Fibroblast of pulmonary artery (primary cell): ENCODE data around the gene LMNA.
"Not testable (repeated sequence)": the region's sequence is repeated elsewhere in the genome, so short reads cannot be mapped to it uniquely, and the experiment has no call there.

Experiments used
- DNase-seq: peaks from one replicate; pipeline ENCODE4 v3.0.0-alpha.2; 2010; ENCODE audit warnings: low read depth
- H3K4me3 ChIP-seq: replicated peaks from 2 replicates; pipeline ENCODE4 v1.5.1; 2011; ENCODE audit warnings: low read depth, mild to moderate bottlenecking, control low read depth, low read length, moderate library complexity
- TF ChIP-seq, protein P1 (sequence below): IDR thresholded peaks from 2 replicates; pipeline ENCODE4 v1.5.1; 2011; ENCODE audit warnings: mild to moderate bottlenecking, control low read depth, low read length, inconsistent platforms; ENCODE audit errors: missing control alignments

LMNA gene

DNA sequence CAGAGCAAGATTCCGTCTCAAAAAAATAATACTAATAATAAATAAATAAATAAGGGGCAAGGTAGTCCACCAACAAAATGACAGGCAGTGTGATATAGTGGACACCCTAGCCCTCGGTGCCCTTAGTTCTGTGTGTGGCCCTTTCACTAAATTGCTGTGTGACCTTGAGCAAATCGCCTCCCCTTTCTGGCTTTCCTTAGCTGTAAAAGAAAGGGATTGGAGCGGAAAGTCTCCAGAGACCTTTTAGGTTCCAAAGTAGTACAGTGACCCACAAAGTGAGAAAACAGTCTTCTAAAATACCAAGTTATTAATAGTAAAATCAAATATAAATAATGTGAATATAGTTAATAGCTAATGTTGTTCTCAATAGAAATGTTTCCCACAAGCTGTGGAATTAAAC lies 7.6 kb downstream of the LMNA start:
- peak overlapping the region; percentile 41 for H3K4me3 ChIP-seq
- DNase-seq: no peak
- TF ChIP-seq, protein P1, sequence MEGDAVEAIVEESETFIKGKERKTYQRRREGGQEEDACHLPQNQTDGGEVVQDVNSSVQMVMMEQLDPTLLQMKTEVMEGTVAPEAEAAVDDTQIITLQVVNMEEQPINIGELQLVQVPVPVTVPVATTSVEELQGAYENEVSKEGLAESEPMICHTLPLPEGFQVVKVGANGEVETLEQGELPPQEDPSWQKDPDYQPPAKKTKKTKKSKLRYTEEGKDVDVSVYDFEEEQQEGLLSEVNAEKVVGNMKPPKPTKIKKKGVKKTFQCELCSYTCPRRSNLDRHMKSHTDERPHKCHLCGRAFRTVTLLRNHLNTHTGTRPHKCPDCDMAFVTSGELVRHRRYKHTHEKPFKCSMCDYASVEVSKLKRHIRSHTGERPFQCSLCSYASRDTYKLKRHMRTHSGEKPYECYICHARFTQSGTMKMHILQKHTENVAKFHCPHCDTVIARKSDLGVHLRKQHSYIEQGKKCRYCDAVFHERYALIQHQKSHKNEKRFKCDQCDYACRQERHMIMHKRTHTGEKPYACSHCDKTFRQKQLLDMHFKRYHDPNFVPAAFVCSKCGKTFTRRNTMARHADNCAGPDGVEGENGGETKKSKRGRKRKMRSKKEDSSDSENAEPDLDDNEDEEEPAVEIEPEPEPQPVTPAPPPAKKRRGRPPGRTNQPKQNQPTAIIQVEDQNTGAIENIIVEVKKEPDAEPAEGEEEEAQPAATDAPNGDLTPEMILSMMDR: no peak

DNA sequence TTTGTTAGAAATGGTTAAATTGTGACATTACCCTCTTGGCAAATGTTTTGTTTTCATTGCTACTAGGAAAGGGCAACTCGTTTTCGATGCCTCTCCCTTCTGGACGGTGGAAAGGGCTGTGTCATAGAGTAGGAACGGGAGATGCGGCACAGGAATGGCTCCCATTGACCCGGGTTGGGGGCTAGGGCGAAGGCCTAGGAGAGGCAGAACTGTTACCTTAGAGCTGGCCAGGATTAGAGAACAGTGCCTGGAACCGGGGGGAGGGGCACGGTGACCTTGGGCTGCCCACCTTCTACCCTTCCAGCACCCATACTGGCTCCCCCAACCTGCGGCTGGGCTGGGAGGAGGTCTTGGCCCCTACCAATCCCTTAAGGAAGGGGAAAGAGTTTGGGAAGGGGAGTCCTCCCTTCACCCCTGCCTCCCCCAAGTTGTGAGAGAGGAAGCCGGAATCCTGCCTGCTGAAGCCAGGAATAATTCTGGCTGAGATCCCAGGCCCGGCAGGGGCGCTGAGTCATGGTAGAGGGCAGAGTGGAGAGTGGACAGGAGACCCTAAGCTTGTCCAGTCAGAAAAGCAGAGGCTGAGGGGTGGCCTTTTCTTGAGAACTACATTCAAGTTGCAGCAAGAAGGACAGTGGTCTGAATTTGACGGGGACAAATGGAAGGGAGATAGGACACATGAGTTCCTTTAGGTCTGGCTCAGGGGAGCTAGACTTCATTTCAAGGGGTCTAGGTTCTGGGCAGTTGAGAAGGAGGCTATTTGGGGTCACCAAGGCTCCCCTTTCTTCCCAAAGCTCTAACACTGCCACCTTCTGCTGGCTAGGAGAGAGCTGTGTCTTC lies 8.2 kb downstream of the LMNA start:
- DNase-seq: peak; percentile 92
- H3K4me3 ChIP-seq: peak overlapping the region; percentile 41
- TF ChIP-seq, protein P1: no peak

DNA sequence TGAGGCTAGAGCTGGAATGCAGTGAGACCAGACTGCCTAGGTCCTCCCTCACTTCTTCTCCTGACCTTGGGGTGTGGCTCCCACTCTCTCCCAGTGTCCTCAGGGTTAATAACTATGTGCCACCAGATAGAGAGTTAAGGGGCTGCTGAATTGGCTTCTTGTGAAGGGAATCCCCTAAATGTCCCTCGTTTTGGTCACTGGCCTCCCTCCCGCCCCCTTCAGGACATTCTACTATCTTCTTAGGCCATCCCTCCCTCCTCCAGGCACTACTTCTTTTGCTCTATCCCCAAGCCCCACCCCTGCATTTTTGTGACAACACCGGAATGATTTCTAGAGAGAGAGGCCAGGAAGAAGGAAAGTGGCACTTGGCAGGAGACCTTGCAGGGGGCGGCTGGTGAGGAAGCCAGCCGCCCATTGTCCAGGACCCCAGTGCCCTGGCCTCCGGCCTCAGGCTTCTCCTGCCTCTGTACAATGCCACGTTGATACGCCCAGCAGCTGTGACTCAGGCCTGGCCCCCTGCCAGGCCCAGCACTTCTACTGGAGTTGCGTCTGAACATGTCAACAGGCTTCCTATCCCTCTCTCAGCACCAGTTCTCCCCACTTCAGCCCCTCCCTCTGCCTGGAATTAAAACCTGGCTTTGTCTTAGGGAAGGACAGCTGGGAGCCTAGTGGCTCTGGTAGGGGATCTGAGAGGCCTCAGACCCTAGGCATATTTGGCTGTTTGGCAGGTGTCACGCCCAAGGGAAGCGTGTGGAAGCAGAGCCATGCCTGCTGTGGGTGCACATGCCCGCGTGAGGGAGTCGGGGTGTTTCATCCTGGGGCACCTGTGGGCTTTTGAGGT lies 9.1 kb downstream of the LMNA start:
- DNase-seq: peak; percentile 98
- TF ChIP-seq, protein P1: peak; percentile 36
- H3K4me3 ChIP-seq: peak overlapping the region; percentile 41

DNA sequence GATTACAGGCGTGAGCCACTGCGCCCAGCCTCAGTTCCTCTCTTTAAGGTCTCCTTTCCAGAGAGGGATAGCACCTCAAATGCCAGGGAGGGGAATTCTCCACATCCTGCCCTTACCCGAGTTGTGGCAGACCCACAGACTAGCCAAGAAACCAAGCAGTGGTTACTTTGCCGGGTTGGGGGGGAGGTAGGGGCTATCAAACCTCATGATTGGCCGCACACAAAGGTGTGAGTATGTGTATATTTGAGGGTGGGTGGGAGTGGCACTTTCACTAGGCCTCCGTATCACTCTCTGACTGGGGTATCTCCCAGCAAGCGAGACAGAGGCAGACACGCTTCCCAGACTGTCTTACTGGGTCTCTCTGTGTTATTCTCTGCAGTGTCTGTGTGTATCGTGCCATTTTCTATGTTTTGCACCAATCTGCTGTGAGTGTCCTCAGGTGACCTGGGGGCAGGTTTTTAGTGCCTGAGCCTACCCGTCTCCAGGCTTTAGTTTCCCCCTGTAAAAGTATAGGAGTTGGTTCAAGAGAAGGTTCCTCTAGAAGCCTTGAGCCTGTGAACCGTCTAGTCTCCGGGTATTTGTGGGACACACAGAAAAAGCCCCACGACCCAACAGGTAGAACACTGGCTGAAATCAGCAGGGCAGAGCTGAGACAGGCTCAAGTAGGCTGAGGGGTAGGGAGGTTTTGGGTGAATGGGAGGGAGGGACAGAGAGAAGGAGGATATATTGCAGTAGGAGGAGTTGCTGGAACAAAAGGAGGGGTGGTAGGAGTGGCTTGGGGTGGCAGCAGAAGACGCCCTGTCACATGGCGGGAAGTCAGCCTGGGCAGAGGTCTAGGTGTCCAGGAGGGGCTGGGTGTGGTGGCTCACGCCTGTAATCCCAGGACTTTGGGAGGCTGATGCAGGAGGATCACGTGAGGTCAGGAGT lies 10.3 kb downstream of the LMNA start:
- H3K4me3 ChIP-seq: no peak overlapping the region
- DNase-seq: no peak
- TF ChIP-seq, protein P1: no peak

DNA sequence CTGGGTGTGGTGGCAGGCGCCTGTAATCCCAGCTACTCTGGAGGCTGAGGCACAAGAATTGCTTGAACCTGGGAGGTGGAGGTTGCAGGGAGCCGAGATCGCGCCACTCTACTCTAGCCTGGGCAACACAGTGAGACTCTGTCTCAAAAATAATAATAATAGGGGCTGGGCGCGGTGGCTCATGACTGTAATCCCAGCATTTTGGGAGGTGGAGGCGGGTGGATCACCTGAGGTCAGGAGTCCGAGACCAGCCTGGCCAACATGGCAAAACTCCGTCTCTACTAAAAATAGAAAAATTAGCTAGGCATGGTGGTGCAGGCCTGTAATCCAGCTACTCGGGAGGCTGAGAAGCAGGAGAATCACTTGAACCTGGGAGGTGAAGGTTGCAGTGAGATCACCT lies 11.0 kb downstream of the LMNA start:
- DNase-seq, H3K4me3 ChIP-seq: not testable (repeated sequence)

DNA sequence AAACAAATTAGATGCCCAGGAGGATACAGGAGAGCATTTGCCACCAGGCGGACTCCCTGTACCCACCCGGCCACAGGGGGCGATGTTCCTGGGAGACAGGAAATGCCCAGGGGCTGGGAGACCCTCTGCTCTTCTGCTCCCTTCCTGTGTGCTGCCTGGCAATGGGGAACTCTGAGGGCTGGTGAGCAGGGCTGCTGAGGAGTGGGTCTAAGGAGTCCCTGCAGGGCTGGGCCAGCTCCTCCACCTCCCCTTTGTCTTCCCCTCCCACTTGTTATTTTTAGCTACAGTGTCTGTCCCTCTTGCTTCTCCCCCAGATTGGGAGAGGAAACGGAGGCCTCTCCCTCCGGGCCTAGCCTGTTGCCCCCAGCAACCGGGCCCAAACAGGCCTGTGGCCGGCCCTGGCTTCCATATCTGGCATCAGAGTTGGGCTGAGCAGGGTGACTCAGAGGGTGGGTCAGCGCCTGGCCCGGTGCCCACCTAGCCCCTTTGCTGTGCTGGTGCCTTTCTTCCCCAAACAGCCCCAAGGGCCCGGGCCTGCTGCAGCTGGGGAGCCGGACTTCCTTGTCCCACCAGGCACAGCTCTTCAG lies 11.6 kb downstream of the LMNA start:
- TF ChIP-seq, protein P1: peak; percentile 54
- H3K4me3 ChIP-seq: peak overlapping the region; percentile 31
- peak; percentile 97 for DNase-seq
